HG02885 (cell line): ENCODE measurements around the gene DCAF16.
A peak's percentile ranks its signal among the peaks of the same experiment; 100 is the strongest.

ENCODE experiments used
- ATAC-seq: cut with Tn5 transposase; IDR thresholded peaks from one replicate; pipeline ENCODE4 v1.9.1; 2021; ENCODE audit warnings: mild to moderate bottlenecking; ENCODE audit not compliant: unreplicated experiment, poor library complexity

The DCAF16 gene

GRCh38 chr4:17786567-17786966 lies 24.0 kb downstream of the DCAF16 start:
- peak; percentile 47 for ATAC-seq

- no peak for ATAC-seq
Observed at GRCh38 chr4:17785858-17786257, 24.7 kb downstream of the DCAF16 start.

GRCh38 chr4:17781300-17782287 lies 29.0 kb downstream of the DCAF16 start, which contains the start of gene FAM184B:
TSS of gene FAM184B (minus strand) at chr4:17781621. CDS start at chr4:17781299, 322 bp downstream.
- no peak for ATAC-seq

- no peak for ATAC-seq
Observed at GRCh38 chr4:17780501-17781299, 29.9 kb downstream of the DCAF16 start.

GRCh38 chr4:17778431-17778830 lies 32.1 kb downstream of the DCAF16 start:
- ATAC-seq = no peak

GRCh38 chr4:17773135-17773698 lies 37.3 kb downstream of the DCAF16 start:
- no peak for ATAC-seq

GRCh38 chr4:17771284-17771908 lies 39.2 kb downstream of the DCAF16 start:
- ATAC-seq = no peak

GRCh38 chr4:17770845-17771244 lies 39.7 kb downstream of the DCAF16 start:
- no peak for ATAC-seq

- no peak for ATAC-seq
Observed at GRCh38 chr4:17769406-17770174, 41.0 kb downstream of the DCAF16 start.

- no peak for ATAC-seq
Observed at GRCh38 chr4:17766826-17767458, 43.6 kb downstream of the DCAF16 start.

- ATAC-seq = no peak
Observed at GRCh38 chr4:17765514-17766286, 44.9 kb downstream of the DCAF16 start.

GRCh38 chr4:17763931-17764330 lies 46.6 kb downstream of the DCAF16 start:
- ATAC-seq = no peak

- no peak for ATAC-seq
Observed at GRCh38 chr4:17763416-17763815, 47.1 kb downstream of the DCAF16 start.

- no peak for ATAC-seq
Observed at GRCh38 chr4:17762726-17763125, 47.8 kb downstream of the DCAF16 start.

- no peak for ATAC-seq
Observed at GRCh38 chr4:17761062-17761461, 49.5 kb downstream of the DCAF16 start.

GRCh38 chr4:17760626-17761025 lies 49.9 kb downstream of the DCAF16 start:
- ATAC-seq = no peak

- ATAC-seq = no peak
Observed at GRCh38 chr4:17758485-17758884, 52.1 kb downstream of the DCAF16 start.

GRCh38 chr4:17757621-17758020 lies 52.9 kb downstream of the DCAF16 start:
- no peak for ATAC-seq
